ENCODE data around the gene MTMR3. TPM values are rescaled to one million over a fixed set of nuclear protein-coding genes. Genes with fewer than 3 reads are reported as not detected.

The MTMR3 gene
- total RNA-seq, 1 donor from 2014 or later, result 41.2 TPM

- no peaks in the 10 kb centered on the region for H3K9me3 Mint-ChIP-seq (ENCODE audit: unreplicated experiment)
- no peaks in the 10 kb centered on the region for H3K27me3 Mint-ChIP-seq (ENCODE audit: unreplicated experiment)
- no peak overlapping the region for H3K4me3 Mint-ChIP-seq (ENCODE audit: unreplicated experiment)
- H3K36me3 Mint-ChIP-seq (ENCODE audit: unreplicated experiment), result no peaks in the 10 kb centered on the region
- peaks cover 71% of the 10 kb centered on the region for H3K4me1 Mint-ChIP-seq (ENCODE audit: unreplicated experiment)
- peak overlapping the region; percentile 36 for H3K27ac Mint-ChIP-seq (ENCODE audit: unreplicated experiment)
- DNase-seq (ENCODE audit: extremely low spot score, unreplicated experiment), result no peak
- TF ChIP-seq CTCF (IDR thresholded peaks at IDR 0.05), result no peak
These were observed 31.2 kb downstream of the MTMR3 start for GRCh38 chr22:29914165-29914564.

DNA sequence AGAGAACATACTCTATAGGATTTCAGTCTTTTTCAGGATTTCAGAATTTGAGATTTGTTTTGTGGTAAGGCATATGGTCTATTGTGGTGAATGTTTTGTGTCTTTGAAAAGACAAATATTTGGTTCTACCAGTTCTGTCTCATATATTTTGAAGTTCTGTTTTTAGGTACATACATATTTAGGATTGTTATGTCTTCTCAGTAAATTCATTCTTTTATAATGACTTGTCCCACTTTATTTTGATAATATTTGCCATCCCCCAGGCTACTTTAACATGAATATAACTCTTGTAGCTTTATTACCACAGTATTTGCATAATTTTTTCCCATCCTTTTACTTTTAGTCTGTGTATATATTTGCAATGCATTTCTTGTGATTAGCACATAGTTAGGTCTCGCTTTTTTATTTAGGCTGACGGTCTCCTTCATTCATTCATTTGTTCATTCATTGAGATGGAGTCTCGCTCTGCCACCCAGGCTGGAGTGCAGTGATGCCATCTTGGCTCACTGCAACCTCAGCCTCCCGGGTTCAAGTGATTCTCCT lies 32.1 kb downstream of the MTMR3 start:
- H3K4me3 Mint-ChIP-seq (ENCODE audit: unreplicated experiment), result no peak overlapping the region

DNA sequence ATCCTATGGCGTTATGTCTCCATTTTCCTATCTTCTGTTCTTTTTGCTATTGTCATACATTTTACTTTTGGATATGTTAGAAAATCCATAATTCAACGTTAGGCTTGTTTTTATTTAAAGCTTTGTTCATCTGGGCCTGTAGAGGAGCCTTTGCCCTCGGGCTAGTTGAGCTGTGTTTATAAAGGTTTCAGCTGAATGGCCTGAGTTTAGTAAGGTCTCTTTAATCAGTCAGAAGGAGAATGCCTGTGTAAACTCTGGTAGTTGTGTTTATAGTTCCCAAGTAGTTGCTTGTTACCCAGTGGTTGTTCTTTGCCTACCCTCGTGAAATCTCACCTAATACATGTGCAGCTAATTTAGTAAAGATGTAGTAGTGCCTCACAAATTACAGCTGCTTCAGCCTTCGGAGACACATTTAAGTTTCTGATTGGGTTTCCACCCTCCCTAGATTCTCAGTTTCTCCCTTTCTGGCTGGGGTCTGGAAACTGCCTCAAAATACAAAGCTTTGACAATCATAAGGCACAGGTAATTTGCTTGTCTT lies 33.1 kb downstream of the MTMR3 start:
- TF ChIP-seq CTCF (IDR thresholded peaks at IDR 0.05), result no peak
- Mint-ChIP-seq H3K4me3 (ENCODE audit: unreplicated experiment) (no peak overlapping the region), H3K27ac (ENCODE audit: unreplicated experiment) (no peak overlapping the region), H3K36me3 (ENCODE audit: unreplicated experiment) (no peaks in the 10 kb centered on the region), H3K9me3 (ENCODE audit: unreplicated experiment) (peaks cover under 1% of the 10 kb centered on the region), H3K27me3 (ENCODE audit: unreplicated experiment) (no peaks in the 10 kb centered on the region), H3K4me1 (ENCODE audit: unreplicated experiment) (peaks cover 82% of the 10 kb centered on the region)
- no peak for DNase-seq (ENCODE audit: extremely low spot score, unreplicated experiment)

More for the DNA sequence above, 32.1 kb downstream of the MTMR3 start:
- H3K27ac Mint-ChIP-seq (ENCODE audit: unreplicated experiment), result peak overlapping the region; percentile 58
- no peaks in the 10 kb centered on the region for H3K36me3 Mint-ChIP-seq (ENCODE audit: unreplicated experiment)
- peaks cover 75% of the 10 kb centered on the region for H3K4me1 Mint-ChIP-seq (ENCODE audit: unreplicated experiment)
- no peak for DNase-seq (ENCODE audit: extremely low spot score, unreplicated experiment)
- no peaks in the 10 kb centered on the region for H3K9me3 Mint-ChIP-seq (ENCODE audit: unreplicated experiment)
- no peak for TF ChIP-seq CTCF (IDR thresholded peaks at IDR 0.05)
- no peaks in the 10 kb centered on the region for H3K27me3 Mint-ChIP-seq (ENCODE audit: unreplicated experiment)

DNA sequence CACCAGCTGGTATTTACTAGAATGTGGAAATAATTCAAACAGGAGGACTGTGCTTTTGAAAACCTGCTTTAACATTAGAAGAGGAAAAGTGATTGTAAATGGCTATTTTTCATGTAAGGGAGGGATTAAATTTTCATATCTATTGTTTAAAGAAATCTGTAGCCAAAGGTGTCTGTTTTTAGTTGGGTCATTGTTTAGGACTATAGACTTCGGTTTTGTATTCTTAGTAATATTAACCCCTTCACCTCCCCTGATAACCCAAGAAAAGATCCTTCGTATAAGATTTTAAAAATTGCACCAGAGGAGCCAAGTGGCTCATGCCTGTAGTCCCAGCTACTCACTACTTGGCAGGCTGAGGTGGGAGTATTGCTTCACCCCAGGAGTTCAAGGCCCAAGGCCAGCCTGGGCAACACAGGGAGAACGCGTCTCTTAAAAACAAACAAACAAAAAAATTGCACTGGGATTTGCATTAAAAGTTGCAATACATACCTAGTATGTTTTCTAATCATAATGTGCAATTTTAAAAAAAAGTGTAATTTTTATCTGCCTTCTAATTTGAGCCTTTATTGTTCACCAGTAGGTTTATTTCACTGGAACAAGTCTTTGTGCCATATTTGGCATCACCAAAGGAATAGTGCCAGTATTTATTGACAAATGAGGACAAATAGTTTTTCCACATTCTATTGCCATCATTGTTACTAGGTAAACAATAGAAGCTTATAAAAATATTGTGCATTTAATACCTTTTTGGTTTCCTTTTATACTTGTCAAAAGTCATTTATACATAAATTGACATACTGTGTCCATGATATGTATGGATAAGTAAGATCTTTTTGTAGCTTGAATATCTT lies 34.3 kb downstream of the MTMR3 start:
- Mint-ChIP-seq H3K4me1 (ENCODE audit: unreplicated experiment) (peaks cover 81% of the 10 kb centered on the region), H3K9me3 (ENCODE audit: unreplicated experiment) (peaks cover 7% of the 10 kb centered on the region), H3K27me3 (ENCODE audit: unreplicated experiment) (no peaks in the 10 kb centered on the region), H3K27ac (ENCODE audit: unreplicated experiment) (no peak overlapping the region), H3K36me3 (ENCODE audit: unreplicated experiment) (no peaks in the 10 kb centered on the region), H3K4me3 (ENCODE audit: unreplicated experiment) (no peak overlapping the region)
- DNase-seq (ENCODE audit: extremely low spot score, unreplicated experiment), result no peak
- no peak for TF ChIP-seq CTCF (IDR thresholded peaks at IDR 0.05)

DNA sequence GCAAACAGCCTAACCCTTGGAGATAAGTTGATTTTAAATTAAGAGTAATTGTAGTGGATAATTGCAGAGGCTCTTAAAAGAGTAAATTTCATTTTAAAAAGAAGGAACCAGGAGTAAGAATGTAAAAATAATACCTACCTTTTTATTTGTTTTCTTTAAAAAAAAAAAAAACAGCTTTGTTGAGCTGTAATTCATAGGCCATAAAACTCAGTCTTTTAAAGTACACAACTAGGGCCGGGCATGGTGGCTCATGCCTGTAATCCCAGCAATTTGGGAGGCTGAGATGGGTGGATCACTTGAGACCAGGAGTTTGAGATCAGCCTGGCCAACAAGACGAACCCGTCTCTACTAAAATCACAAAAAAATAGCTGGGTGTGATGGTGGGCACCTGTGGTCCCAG lies 42.4 kb downstream of the MTMR3 start:
- Mint-ChIP-seq H3K36me3 (ENCODE audit: unreplicated experiment) (peaks cover 6% of the 10 kb centered on the region), H3K9me3 (ENCODE audit: unreplicated experiment) (peaks cover 17% of the 10 kb centered on the region), H3K27ac (ENCODE audit: unreplicated experiment) (no peak overlapping the region), H3K4me1 (ENCODE audit: unreplicated experiment) (peaks cover 14% of the 10 kb centered on the region), H3K4me3 (ENCODE audit: unreplicated experiment) (no peak overlapping the region), H3K27me3 (ENCODE audit: unreplicated experiment) (no peaks in the 10 kb centered on the region)
- TF ChIP-seq CTCF (IDR thresholded peaks at IDR 0.05), result no peak
- no peak for DNase-seq (ENCODE audit: extremely low spot score, unreplicated experiment)
